H1 (cell line): ENCODE results near the gene BYSL.

ENCODE experiments used
- CHD2 ChIP-seq: IDR thresholded peaks from 2 replicates; pipeline ENCODE4 v1.6.1; 2012; ENCODE audit warnings: low read length, improper control_type of control experiment
- EP300 ChIP-seq, 2 experiments: IDR thresholded peaks; 1 replicate in 1 of 2; 2 replicates in 1 of 2; pipeline ENCODE4 v1.6.1; 2011 to 2012; ENCODE audit warnings: low read depth in 2 of 2, low read length in 2 of 2, mild to moderate bottlenecking in 2 of 2, borderline replicate concordance in 1 of 2, inconsistent platforms in 1 of 2, moderate library complexity in 1 of 2
- EZH2 ChIP-seq: fragments of 200-600 bp; sonication (generic); IDR thresholded peaks from 2 replicates; pipeline ENCODE4 v1.7.1; 2012; ENCODE audit warnings: low read depth, mild to moderate bottlenecking, moderate library complexity, low read length, inconsistent platforms; ENCODE audit not compliant: severe bottlenecking
- POLR2AphosphoS5 ChIP-seq: IDR thresholded peaks from 2 replicates; pipeline ENCODE4 v1.6.1; 2011; ENCODE audit warnings: low read depth, low read length
- SUZ12 ChIP-seq: fragments of 200-600 bp; sonication (generic); IDR thresholded peaks from 2 replicates; pipeline ENCODE4 v1.6.1; 2012; ENCODE audit warnings: mild to moderate bottlenecking, inconsistent platforms, low read length, moderate library complexity, mixed read lengths
- TEAD4 ChIP-seq: IDR thresholded peaks from 2 replicates; pipeline ENCODE4 v1.6.1; 2012; ENCODE audit warnings: low read depth, low read length, inconsistent platforms, mixed read lengths
- TF ChIP-seq, protein P1 (sequence below), 3 experiments: IDR thresholded peaks; 1 replicate in 2 of 3; 2 replicates in 1 of 3; pipeline versions ENCODE4 v1.5.1 to v1.6.1; 2011; ENCODE audit warnings: low read length in 3 of 3, mild to moderate bottlenecking in 3 of 3, inconsistent platforms in 2 of 3, low read depth in 1 of 3, moderate library complexity in 1 of 3; ENCODE audit not compliant: insufficient read depth in 1 of 3; ENCODE audit errors: control extremely low read depth in 1 of 3
- TF ChIP-seq, protein P2 (sequence below): IDR thresholded peaks from 2 replicates; pipeline ENCODE4 v1.6.1; 2011; ENCODE audit warnings: low read length, improper control_type of control experiment

DNA sequence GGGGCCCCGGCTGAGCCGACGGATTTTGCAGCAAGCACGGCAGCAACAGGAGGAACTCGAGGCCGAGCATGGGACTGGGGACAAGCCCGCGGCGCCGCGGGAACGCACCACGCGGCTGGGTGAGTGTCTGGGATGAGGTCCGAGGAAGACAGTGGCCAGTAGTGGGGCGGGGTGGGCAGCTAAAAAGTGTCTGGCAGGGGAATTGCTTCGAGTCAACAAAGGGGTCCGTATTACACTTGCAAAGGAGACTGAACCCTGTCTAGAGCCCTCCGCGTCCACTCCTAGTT is 356 bp downstream of the BYSL start:
- TF ChIP-seq POLR2AphosphoS5 (no peak), EP300 (IDR thresholded peaks at IDR 0.05; ENCODE audit: borderline replicate concordance in 1 of 2, low read depth in 2 of 2, low read length in 2 of 2) (no peak), TEAD4 (no peak), SUZ12 (no peak), CHD2 (no peak), EZH2 (no peak)
- TF ChIP-seq, protein P1, sequence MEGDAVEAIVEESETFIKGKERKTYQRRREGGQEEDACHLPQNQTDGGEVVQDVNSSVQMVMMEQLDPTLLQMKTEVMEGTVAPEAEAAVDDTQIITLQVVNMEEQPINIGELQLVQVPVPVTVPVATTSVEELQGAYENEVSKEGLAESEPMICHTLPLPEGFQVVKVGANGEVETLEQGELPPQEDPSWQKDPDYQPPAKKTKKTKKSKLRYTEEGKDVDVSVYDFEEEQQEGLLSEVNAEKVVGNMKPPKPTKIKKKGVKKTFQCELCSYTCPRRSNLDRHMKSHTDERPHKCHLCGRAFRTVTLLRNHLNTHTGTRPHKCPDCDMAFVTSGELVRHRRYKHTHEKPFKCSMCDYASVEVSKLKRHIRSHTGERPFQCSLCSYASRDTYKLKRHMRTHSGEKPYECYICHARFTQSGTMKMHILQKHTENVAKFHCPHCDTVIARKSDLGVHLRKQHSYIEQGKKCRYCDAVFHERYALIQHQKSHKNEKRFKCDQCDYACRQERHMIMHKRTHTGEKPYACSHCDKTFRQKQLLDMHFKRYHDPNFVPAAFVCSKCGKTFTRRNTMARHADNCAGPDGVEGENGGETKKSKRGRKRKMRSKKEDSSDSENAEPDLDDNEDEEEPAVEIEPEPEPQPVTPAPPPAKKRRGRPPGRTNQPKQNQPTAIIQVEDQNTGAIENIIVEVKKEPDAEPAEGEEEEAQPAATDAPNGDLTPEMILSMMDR (IDR thresholded peaks at IDR 0.05; ENCODE audit: control extremely low read depth in 1 of 3, insufficient read depth in 1 of 3, low read depth in 1 of 3, low read length in 3 of 3) = no peak
- TF ChIP-seq, protein P2, sequence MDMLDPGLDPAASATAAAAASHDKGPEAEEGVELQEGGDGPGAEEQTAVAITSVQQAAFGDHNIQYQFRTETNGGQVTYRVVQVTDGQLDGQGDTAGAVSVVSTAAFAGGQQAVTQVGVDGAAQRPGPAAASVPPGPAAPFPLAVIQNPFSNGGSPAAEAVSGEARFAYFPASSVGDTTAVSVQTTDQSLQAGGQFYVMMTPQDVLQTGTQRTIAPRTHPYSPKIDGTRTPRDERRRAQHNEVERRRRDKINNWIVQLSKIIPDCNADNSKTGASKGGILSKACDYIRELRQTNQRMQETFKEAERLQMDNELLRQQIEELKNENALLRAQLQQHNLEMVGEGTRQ = no peak
